ENCODE data around the gene KPNA2.
"Not testable (repeated sequence)": the region's sequence is repeated elsewhere in the genome, so short reads cannot be mapped to it uniquely, and the experiment has no call there.

Gene KPNA2

DNA sequence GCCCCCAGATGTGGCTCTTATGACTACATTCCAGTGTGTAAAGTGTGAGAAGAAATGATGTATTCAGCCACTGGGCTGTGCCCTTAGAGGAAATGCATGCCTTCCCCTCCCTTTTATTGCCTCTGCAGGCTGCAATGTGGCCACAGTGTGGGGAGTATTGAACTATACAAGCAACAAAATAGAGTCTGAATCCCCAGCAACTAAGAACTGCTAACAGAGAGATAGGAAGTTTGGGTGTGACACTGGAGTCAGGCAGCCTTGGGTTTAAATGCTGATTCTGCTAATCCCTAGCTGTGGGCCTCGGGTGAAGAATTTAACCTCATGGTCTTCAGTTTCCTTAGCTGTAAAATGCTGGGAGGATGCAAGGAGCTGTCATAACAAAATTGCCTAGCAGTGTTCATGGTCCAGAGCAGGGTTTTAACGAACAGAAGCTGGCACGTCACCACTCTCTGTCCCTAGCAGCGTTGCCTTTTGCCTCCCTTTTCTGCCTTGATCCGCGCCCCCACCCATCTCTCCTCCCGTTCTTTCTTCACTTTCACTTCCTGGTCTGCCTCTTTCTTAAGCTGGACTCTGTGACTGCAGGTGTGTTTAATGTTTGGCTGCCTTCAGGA lies 50.3 kb downstream of the KPNA2 start:
- Histone ChIP-seq H3K4me3 (ENCODE audit: low read length) (no peak overlapping the region; the same call in 1 of the 2 replicates), H4K20me1 (ENCODE audit: insufficient read depth, low read length) (no peaks in the 10 kb centered on the region), H2AFZ (ENCODE audit: low read length) (peak overlapping the region; percentile 69), H3K27ac (ENCODE audit: low read length) (peak overlapping the region; percentile 27; the same call in 1 of the 2 replicates), H3K9me3 (replicated peaks; ENCODE audit: insufficient read depth, low read length) (no peaks in the 10 kb centered on the region), H3F3A (ENCODE audit: insufficient read depth, low read length) (peaks cover 17% of the 10 kb centered on the region), H3K79me2 (ENCODE audit: low read length) (no peaks in the 10 kb centered on the region), H3K27me3 (replicated peaks; ENCODE audit: insufficient read depth, low read length) (no peaks in the 10 kb centered on the region), H3K4me2 (ENCODE audit: low read depth, low read length) (peak overlapping the region; percentile 63; the same call in 1 of the 2 replicates), H3K36me3 (replicated peaks; ENCODE audit: insufficient read depth, low read length) (no peaks in the 10 kb centered on the region), H3K9ac (ENCODE audit: low read length) (no peak overlapping the region), H3K4me1 (ENCODE audit: low read length) (peaks cover 24% of the 10 kb centered on the region), H3K9me2 (replicated peaks; ENCODE audit: insufficient read depth, low read length) (no peaks in the 10 kb centered on the region)
- DNase-seq: peak; percentile 61
- TF ChIP-seq EZH2 (optimal IDR thresholded peaks at IDR 0.05; ENCODE audit: low read depth, low read length) (no peak), EZH2phosphoT487 (IDR thresholded peaks at IDR 0.05; ENCODE audit: low read length) (no peak)
- TF ChIP-seq, protein P1, sequence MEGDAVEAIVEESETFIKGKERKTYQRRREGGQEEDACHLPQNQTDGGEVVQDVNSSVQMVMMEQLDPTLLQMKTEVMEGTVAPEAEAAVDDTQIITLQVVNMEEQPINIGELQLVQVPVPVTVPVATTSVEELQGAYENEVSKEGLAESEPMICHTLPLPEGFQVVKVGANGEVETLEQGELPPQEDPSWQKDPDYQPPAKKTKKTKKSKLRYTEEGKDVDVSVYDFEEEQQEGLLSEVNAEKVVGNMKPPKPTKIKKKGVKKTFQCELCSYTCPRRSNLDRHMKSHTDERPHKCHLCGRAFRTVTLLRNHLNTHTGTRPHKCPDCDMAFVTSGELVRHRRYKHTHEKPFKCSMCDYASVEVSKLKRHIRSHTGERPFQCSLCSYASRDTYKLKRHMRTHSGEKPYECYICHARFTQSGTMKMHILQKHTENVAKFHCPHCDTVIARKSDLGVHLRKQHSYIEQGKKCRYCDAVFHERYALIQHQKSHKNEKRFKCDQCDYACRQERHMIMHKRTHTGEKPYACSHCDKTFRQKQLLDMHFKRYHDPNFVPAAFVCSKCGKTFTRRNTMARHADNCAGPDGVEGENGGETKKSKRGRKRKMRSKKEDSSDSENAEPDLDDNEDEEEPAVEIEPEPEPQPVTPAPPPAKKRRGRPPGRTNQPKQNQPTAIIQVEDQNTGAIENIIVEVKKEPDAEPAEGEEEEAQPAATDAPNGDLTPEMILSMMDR (IDR thresholded peaks at IDR 0.05; ENCODE audit: low read length): no peak

DNA sequence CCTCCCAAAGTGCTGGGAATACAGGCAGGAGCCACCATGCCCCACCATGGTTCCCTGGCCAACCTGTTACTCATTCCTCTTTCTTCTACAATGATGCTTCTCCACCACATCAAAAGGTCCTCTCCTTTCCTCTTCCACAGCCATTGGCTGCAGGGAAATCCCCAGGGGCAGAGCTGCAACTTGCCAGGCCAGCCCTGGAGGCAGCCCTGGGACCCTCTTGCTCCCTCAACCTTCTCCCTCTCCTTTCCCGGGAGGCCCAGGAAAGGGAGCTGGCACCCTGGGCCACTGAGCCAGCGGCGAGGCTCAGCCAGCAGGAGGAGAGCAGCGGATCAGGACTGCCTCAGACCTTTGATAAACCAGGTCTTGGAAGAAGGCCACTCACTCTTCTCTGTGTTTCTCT lies 51.1 kb downstream of the KPNA2 start:
- not testable (repeated sequence) for H3K27me3 ChIP-seq (replicated peaks; ENCODE audit: insufficient read depth, low read length); H3K4me3 ChIP-seq (ENCODE audit: low read length); H3K9me2 ChIP-seq (replicated peaks; ENCODE audit: insufficient read depth, low read length); H3K79me2 ChIP-seq (ENCODE audit: low read length); H3K9ac ChIP-seq (ENCODE audit: low read length); H3K9me3 ChIP-seq (replicated peaks; ENCODE audit: insufficient read depth, low read length); H3K36me3 ChIP-seq (replicated peaks; ENCODE audit: insufficient read depth, low read length); DNase-seq; H4K20me1 ChIP-seq (ENCODE audit: insufficient read depth, low read length)
- Histone ChIP-seq H3K4me2 (ENCODE audit: low read depth, low read length) (peak overlapping the region; percentile 63), H3K27ac (ENCODE audit: low read length) (peak overlapping the region; percentile 18; the same call in 1 of the 2 replicates), H3K4me1 (ENCODE audit: low read length) (peaks cover 24% of the 10 kb centered on the region), H2AFZ (ENCODE audit: low read length) (0 out of 2 replicates have a peak overlapping the region, but pooled peaks have one; percentile 1), H3F3A (ENCODE audit: insufficient read depth, low read length) (peaks cover 17% of the 10 kb centered on the region)

DNA sequence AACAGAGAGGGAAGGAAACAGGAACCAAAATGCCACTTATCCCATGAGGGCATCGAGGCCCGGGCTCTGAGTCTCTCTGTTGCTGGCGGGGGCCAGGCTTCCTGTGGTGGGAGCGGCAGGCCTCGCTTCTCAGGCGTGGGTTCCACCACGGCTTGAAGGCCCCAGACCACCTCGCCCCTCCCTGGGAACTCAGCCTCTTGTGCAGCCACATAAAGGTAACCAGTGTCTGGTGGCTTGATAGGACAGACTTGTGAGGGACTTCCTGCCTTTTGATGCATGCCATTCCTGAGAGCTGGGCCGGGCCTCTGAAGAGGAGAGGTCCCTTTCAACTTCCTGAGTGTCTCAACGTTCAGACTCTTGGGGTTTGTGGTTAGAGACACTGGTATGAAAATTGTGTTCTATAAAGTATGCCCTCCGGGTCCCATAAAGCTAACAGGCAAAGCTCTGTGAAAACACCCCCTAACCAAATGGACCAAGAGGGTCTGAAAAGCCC lies 51.6 kb downstream of the KPNA2 start:
- not testable (repeated sequence) for H3K36me3 ChIP-seq (replicated peaks; ENCODE audit: insufficient read depth, low read length); H3K79me2 ChIP-seq (ENCODE audit: low read length); H3K9ac ChIP-seq (ENCODE audit: low read length); H3K9me2 ChIP-seq (replicated peaks; ENCODE audit: insufficient read depth, low read length); H4K20me1 ChIP-seq (ENCODE audit: insufficient read depth, low read length); H3K9me3 ChIP-seq (replicated peaks; ENCODE audit: insufficient read depth, low read length); H3K4me3 ChIP-seq (ENCODE audit: low read length); H3K27me3 ChIP-seq (replicated peaks; ENCODE audit: insufficient read depth, low read length)
- 0 out of 2 replicates have a peak overlapping the region, but pooled peaks have one; percentile 1 for H2AFZ ChIP-seq (ENCODE audit: low read length)
- peak; percentile 11 for DNase-seq
- 0 out of 2 replicates have a peak overlapping the region, but pooled peaks have one; percentile 18 for H3K27ac ChIP-seq (ENCODE audit: low read length)
- H3K4me2 ChIP-seq (ENCODE audit: low read depth, low read length): peak overlapping the region; percentile 63; the same call in 1 of the 2 replicates
- H3F3A ChIP-seq (ENCODE audit: insufficient read depth, low read length): peaks cover 17% of the 10 kb centered on the region
- H3K4me1 ChIP-seq (ENCODE audit: low read length): peaks cover 24% of the 10 kb centered on the region

DNA sequence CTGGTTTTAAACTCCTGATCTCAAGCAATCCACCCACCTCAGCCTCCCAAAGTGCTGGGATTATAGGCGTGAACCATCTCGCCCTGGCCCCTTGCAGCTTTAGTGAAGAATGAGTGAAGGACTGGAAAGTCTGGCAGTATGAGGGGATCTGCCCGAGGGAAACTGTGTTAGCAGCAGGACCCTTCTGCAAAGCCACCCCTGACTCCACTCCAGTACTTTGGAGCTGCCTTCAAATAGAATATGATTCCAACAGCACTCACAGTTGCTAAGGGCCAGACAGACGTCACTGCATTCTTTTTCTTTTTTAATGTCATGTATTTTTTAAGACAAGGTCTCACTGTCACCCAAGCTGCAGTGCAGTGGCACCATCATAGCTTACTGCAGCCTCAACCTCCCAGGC lies 52.3 kb downstream of the KPNA2 start:
- H3K27ac ChIP-seq (ENCODE audit: low read length): no peak overlapping the region
- no peak for TF ChIP-seq EZH2 (optimal IDR thresholded peaks at IDR 0.05; ENCODE audit: low read depth, low read length)
- TF ChIP-seq, protein P1 (IDR thresholded peaks at IDR 0.05; ENCODE audit: low read length): no peak
- TF ChIP-seq EZH2phosphoT487 (IDR thresholded peaks at IDR 0.05; ENCODE audit: low read length): no peak

More for the DNA sequence above, 52.3 kb downstream of the KPNA2 start:
- Histone ChIP-seq H3K27me3 (replicated peaks; ENCODE audit: insufficient read depth, low read length) (no peaks in the 10 kb centered on the region), H3K9ac (ENCODE audit: low read length) (no peak overlapping the region), H2AFZ (ENCODE audit: low read length) (no peak overlapping the region), H3K4me3 (ENCODE audit: low read length) (no peak overlapping the region), H3K9me2 (replicated peaks; ENCODE audit: insufficient read depth, low read length) (no peaks in the 10 kb centered on the region), H3K4me2 (ENCODE audit: low read depth, low read length) (no peak overlapping the region), H3K79me2 (ENCODE audit: low read length) (no peaks in the 10 kb centered on the region), H4K20me1 (ENCODE audit: insufficient read depth, low read length) (no peaks in the 10 kb centered on the region), H3K4me1 (ENCODE audit: low read length) (peaks cover 24% of the 10 kb centered on the region), H3K9me3 (replicated peaks; ENCODE audit: insufficient read depth, low read length) (no peaks in the 10 kb centered on the region), H3K36me3 (replicated peaks; ENCODE audit: insufficient read depth, low read length) (no peaks in the 10 kb centered on the region), H3F3A (ENCODE audit: insufficient read depth, low read length) (peaks cover 17% of the 10 kb centered on the region)
- no peak for DNase-seq

Data from MM.1S (cell line).